ENCODE results near the gene FGD6.

GRCh38 chr12:95151406-95151805 lies 65.9 kb downstream of the FGD6 start:
- TF ChIP-seq CTCF (IDR thresholded peaks at IDR 0.05) (no peak), POLR2AphosphoS5 (IDR thresholded peaks at IDR 0.05) (no peak), EP300 (IDR thresholded peaks at IDR 0.05) (no peak)

All from upper lobe of left lung (tissue), 4 donors.